GM12864 (cell line): ENCODE data around the gene HERC5.

Experiments used
- DNase-seq: peaks from one replicate; pipeline ENCODE4 v3.0.0-alpha.2; 2011; ENCODE audit warnings: low read depth
- H3K4me3 ChIP-seq: 2 replicates; pipeline ENCODE4 v1.5.1; 2011; ENCODE audit warnings: mild to moderate bottlenecking, low read depth, low read length, control low read depth
- CTCF ChIP-seq: IDR thresholded peaks from 2 replicates; pipeline ENCODE4 v1.5.1; 2011; ENCODE audit warnings: low read depth, mild to moderate bottlenecking, moderate library complexity, low read length, control low read depth, inconsistent platforms; ENCODE audit errors: missing control alignments

HERC5 gene

GRCh38 chr4:88439161-88439760 is 17.7 kb upstream of the HERC5 start:
- H3K4me3 ChIP-seq, result no peak overlapping the region
- no peak for TF ChIP-seq CTCF
- DNase-seq, result no peak

DNA sequence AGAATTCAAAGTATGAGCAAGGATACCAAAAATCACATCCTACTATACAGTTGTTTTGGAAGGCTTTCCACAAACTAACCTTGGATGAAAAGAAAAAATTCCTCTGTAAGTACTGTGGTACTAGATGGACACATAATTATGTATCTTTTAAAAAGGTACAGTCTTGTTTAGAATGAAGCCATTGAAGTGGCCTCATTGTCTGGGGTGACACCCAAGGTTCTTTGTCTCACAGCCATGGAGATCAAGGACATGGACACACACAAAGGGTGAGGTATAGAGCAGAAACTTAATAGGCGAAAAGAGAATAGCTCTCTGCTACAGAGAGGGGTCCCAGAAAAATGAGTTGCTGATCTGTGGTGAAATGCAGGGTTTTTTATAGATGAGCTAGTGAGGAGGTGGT is 16.8 kb upstream of the HERC5 start:
- TF ChIP-seq CTCF, result no peak
- no peak for DNase-seq
- no peak overlapping the region for H3K4me3 ChIP-seq

DNA sequence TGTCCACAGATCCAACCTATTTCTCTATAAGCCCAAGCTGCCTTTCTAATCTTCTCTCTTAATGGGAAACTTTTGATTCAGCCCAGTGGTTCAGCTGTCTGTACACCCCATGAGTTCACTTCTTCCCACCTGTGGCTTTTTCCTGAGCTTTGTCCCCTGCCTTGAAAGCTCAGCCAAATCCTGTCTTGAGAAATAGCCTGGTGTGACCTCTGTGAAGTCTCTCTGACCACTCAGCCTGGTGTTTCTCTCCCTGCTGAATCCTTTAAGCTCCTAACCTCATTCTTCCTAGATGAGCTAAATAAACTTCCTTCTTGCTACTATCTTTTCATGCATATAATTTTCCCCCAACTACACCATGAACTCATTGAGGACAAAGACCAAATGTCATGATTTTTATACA is 15.2 kb upstream of the HERC5 start:
- no peak for DNase-seq
- H3K4me3 ChIP-seq, result no peak overlapping the region
- TF ChIP-seq CTCF, result no peak

DNA sequence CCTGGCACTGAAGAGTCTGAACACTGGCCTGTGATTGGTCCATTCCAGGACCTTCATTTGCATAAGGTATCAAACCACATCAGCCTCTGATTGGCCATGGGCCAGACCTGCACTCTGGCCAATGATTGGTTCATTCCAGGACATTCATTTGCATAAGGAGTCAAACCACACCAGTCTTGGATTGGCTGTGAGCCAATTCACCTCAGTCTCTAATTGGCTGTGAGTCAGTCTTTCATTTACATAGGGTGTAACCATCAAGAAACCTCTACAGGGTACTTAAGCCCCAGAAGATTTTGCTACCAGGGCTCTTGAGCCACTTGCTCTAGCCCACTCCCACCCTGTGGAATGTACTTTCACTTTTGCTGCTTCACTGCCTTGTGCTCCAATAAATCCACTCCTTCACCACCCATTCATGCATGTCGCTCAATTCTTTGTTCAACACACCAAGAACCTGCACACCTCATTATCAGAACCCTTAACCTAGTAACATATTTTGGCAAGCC is 14.2 kb upstream of the HERC5 start:
- no peak for DNase-seq
- no peak for TF ChIP-seq CTCF
- H3K4me3 ChIP-seq, result no peak overlapping the region

GRCh38 chr4:88443486-88443885 is 13.4 kb upstream of the HERC5 start:
- no peak for TF ChIP-seq CTCF
- H3K4me3 ChIP-seq, result no peak overlapping the region
- no peak for DNase-seq

GRCh38 chr4:88445252-88445651 is 11.7 kb upstream of the HERC5 start:
- TF ChIP-seq CTCF, result no peak
- no peak for DNase-seq
- no peak overlapping the region for H3K4me3 ChIP-seq

GRCh38 chr4:88446124-88446523 is 10.8 kb upstream of the HERC5 start:
- no peak for DNase-seq
- no peak overlapping the region for H3K4me3 ChIP-seq
- TF ChIP-seq CTCF, result no peak
